ENCODE measurements around the gene FAM193A.
"Not testable (repeated sequence)": the region's sequence is repeated elsewhere in the genome, so short reads cannot be mapped to it uniquely, and the experiment has no call there.

The FAM193A gene

GRCh38 chr4:2663275-2663674 is 126.8 kb downstream of the FAM193A start:
- no peak for DNase-seq

GRCh38 chr4:2666722-2667247 is 130.3 kb downstream of the FAM193A start:
- DNase-seq, result no peak

- DNase-seq, result no peak
Observed at GRCh38 chr4:2667428-2667827, 131.0 kb downstream of the FAM193A start.

- DNase-seq, result no peak
Observed at GRCh38 chr4:2671267-2671895, 134.9 kb downstream of the FAM193A start.

- no peak for DNase-seq
Observed at GRCh38 chr4:2672082-2672481, 135.6 kb downstream of the FAM193A start.

- no peak for DNase-seq
Observed at GRCh38 chr4:2672700-2673099, 136.3 kb downstream of the FAM193A start.

GRCh38 chr4:2673157-2673556 is 136.7 kb downstream of the FAM193A start:
- no peak for DNase-seq

GRCh38 chr4:2679762-2680161 is 143.3 kb downstream of the FAM193A start:
- DNase-seq, result not testable (repeated sequence)

GRCh38 chr4:2684486-2684885 is 148.0 kb downstream of the FAM193A start:
- DNase-seq, result no peak

GRCh38 chr4:2685541-2685940 is 149.1 kb downstream of the FAM193A start:
- DNase-seq, result no peak

GRCh38 chr4:2686379-2687265 is 150.2 kb downstream of the FAM193A start:
- DNase-seq, result no peak

- DNase-seq, result no peak
Observed at GRCh38 chr4:2688281-2688680, 151.8 kb downstream of the FAM193A start.

GRCh38 chr4:2688697-2689096 is 152.2 kb downstream of the FAM193A start:
- DNase-seq, result no peak

GRCh38 chr4:2689114-2689513 is 152.7 kb downstream of the FAM193A start:
- no peak for DNase-seq

- no peak for DNase-seq
Observed at GRCh38 chr4:2689825-2690700, 153.6 kb downstream of the FAM193A start.

- no peak for DNase-seq
Observed at GRCh38 chr4:2691313-2691712, 154.9 kb downstream of the FAM193A start.

- no peak for DNase-seq
Observed at GRCh38 chr4:2691952-2692435, 155.5 kb downstream of the FAM193A start.

- no peak for DNase-seq
Observed at GRCh38 chr4:2694691-2695090, 158.2 kb downstream of the FAM193A start.

- DNase-seq, result no peak
Observed at GRCh38 chr4:2695346-2696060, 159.1 kb downstream of the FAM193A start.

GRCh38 chr4:2696423-2696822 is 160.0 kb downstream of the FAM193A start:
- DNase-seq, result no peak

GRCh38 chr4:2697995-2698414 is 161.6 kb downstream of the FAM193A start:
- DNase-seq, result no peak

- no peak for DNase-seq
Observed at GRCh38 chr4:2698504-2698903, 162.1 kb downstream of the FAM193A start.

Data from NCI-H1436 treated with DMSO at 0.1 percent for 48 hours (cell line).